Central memory CD4-positive, alpha-beta T cell (primary cell): ENCODE results near the gene CDH16.
"Not testable (repeated sequence)": the region's sequence is repeated elsewhere in the genome, so short reads cannot be mapped to it uniquely, and the experiment has no call there.

Experiments
- DNase-seq: peaks from one replicate; pipeline ENCODE4 v3.0.0; 2022
- total RNA-seq, 3 experiments: gene quantifications; one replicate each; lab custom pipeline; 2026; lab: John Stamatoyannopoulos, UW

Gene CDH16, protein sequence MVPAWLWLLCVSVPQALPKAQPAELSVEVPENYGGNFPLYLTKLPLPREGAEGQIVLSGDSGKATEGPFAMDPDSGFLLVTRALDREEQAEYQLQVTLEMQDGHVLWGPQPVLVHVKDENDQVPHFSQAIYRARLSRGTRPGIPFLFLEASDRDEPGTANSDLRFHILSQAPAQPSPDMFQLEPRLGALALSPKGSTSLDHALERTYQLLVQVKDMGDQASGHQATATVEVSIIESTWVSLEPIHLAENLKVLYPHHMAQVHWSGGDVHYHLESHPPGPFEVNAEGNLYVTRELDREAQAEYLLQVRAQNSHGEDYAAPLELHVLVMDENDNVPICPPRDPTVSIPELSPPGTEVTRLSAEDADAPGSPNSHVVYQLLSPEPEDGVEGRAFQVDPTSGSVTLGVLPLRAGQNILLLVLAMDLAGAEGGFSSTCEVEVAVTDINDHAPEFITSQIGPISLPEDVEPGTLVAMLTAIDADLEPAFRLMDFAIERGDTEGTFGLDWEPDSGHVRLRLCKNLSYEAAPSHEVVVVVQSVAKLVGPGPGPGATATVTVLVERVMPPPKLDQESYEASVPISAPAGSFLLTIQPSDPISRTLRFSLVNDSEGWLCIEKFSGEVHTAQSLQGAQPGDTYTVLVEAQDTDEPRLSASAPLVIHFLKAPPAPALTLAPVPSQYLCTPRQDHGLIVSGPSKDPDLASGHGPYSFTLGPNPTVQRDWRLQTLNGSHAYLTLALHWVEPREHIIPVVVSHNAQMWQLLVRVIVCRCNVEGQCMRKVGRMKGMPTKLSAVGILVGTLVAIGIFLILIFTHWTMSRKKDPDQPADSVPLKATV
- 0 reads per million in 3 experiments for total RNA-seq

DNA sequence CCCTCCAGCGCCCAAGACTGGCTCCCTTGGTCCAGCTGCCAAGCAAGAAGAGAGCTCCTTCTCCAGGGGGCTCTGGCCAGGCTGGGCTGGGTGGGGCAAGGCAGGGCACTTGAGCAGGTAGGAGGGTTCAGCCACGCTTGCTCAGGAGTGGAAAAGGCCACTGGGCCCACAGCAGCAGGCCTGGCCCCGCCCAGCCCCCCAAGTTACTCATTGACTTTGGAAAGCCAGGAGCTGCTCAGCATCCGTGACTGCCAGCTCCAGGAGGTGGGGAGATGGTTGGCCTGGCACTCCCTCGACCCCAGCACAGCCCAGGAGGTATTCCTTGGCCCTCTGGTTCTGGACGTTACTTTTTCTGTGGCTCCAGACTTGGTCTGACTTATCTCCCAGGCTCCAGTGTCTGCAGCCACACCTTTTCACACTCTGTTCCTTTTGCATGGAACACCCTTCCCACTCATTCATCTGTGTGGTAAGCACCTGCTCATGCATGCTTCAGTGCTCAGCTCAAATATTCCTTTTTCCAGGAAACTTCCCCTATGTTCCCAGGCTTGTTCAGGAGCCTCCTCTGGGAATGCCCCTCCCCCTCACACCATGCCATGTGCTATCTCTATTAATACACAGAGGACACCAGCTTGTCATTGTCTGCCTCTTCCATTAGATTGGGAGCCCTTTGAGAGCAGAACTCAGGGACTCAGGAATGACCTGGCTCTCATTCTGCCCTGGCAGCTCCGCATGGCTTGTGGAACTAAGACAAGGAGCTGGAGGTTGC, at the start of gene CDH16:
TSS of gene CDH16 (minus strand) at position 83 of the 766 bp plus-strand sequence. CDS start 820 bp downstream, outside the sequence.
- DNase-seq: no peak

DNA sequence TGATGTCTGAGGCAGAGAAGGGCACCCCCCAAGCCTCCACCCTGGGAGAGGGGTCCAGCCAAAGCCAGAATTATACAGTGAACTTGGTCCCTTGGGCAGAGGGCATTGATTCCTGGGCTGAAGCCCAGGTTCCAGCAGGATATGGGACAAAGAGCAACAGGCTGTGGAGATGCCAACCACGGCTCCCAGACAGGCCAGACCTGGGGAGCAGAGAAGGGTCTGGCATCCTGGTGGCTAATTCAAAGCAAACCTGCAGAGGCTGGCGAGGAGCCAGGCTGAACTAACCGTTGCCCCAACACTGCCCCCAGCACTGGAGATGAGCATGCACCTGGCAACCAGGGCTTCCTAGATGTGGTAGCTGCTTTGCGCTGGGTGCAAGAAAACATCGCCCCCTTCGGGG, 45.4 kb upstream of the CDH16 start:
- DNase-seq: no peak

DNA sequence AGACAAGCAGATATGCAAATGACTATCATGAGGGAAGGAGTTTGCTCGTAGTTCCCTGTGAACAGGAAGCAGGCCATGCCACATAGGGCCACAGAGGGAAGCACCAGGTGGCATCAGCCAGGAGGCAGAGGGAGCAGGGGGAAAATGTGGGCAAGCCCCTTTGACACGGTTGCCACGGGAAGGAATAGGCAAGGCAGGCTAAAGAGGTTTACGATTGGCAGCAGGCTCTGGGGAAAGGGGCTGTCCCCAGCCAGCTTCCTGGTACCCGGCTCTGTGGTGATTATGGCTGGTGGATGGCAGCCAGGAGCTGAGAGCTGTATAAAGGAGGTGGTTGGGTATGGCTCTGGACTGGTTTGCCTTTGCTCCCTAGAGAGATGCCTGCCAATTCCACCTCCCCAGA, 43.2 kb upstream of the CDH16 start:
- no peak for DNase-seq

DNA sequence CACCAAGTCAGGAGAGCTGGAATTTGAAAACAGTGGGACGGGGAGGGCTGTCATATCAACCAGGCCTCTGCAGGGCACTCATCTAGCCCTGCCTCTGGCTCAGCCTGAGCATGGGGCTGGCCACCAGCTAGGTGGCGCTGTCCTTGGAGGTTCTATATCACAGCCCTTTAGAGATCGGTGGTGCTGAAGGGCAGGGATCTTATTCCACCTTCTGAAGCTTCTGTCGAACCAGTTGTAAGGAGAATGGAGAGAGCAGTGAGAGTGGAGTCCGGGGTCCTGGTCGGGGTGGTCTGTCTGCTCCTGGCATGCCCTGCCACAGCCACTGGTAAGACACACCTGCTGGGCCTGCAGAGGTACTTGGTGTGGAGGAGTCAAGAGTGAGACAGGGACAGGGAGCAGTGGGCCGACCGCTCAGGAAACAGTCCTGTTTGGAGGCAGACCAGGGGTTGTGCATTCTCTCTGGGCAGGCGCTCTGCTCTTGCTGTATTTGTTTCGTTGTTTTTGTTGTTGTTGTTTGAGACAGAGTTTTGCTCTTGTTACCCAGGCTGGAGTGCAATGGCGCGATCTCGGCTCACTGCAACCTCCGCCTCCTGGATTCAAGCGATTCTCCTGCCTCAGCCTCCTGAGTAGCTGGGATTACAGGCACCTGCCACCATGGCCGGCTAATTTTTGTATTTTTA, 42.5 kb upstream of the CDH16 start, which contains the start of gene CES3:
TSS of gene CES3 (plus strand) at position 202 of the 680 bp plus-strand sequence. CDS start at position 244, 42 bp downstream.
- peak; percentile 33 for DNase-seq

DNA sequence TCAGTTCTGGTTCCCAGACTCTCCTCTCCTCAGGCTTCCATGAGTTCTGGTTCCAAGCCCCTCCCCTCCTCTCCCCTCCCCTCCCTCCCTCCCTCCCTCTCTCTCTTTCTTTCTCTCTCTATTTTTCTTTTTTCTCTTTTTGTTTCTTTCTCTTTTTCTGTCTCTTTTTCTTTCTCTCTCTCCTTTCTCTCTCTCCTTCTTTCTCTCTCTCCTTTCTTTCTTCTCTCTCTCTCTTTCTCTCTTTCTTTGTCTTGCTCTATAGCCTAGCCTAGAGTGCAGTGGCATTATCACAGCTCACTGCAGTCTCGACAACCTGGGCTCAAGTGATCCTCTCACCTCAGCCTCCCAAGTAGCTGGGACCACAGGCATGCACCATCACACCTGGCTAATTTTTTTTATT, 41.6 kb upstream of the CDH16 start:
- DNase-seq: no peak

DNA sequence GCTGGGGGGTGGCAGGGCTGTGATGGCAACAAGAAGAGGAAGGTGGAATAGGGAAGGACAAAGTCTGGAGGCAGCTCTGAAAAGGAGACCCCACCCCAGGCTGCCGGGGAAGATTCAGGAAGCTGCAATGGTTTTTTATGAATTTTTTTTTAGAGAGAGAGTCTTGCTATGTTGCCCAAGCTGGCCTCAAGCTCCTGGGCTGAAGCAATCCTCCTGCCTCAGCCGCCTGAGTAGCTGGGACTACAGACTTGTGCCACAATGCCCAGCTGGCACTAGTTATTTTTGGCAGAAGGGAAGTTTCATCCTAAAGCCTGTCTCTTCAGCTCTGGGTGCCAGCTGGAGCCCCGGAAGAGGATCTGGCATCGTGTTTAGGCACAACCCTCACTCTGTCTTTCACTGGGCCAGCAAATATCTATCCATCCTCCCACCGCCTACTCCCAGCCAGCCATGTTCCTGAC, 41.0 kb upstream of the CDH16 start:
- no peak for DNase-seq

DNA sequence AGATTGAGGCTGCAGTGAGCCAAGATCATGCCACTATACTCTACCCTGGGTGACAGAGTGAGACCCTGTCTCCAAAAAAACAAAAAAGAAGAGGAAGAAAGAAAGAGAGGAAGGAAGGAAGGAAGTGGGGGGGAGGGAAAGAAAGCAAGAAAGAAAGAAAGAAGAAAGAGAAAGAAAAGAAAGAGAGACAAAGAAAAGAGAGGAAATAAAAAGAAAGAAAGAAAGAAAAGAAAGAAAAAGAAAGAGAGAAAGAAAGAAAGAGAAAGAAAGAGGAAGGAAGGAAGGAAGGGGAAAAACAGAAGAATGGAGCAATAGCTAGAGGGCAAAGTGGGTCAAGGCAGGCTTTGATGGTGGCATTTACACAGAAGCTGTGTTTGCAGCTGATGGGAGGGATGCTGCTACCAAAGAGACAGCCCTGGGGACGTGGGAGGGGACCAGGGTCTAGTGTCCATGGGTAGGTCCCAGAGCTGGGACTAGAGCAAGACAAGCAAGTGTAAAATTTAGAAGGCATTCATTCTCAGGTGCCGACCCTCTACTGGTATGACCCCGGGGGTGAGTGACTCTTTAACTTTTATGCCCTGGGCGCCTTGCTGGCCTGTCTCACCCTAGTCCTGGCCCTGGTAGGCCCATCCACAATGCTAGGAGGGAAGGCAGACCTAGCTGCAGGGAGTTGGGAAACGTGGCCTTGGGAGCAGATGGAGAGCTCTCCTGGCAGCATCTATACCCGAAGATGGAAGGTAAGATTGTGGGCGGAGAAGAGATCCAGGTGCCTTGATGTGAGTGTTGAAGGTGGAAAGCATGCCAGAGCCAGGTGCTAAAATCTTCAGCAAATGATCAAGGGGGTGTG, 40.4 kb upstream of the CDH16 start:
- DNase-seq: no peak

DNA sequence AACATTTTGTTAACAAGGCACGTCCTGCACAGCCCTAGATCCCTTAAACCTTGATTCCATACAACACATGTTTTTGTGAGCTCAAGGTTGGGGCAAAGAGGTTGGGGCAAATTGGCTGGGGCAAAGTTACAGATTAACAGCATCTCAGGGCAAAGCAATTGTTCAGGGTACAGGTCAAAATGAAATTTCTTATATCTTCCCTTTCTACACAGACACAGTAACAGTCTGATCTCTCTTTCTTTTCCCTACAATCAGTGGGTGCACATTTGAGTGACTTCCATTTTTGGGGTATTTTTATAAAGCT, 37.4 kb upstream of the CDH16 start:
- DNase-seq: not testable (repeated sequence)

DNA sequence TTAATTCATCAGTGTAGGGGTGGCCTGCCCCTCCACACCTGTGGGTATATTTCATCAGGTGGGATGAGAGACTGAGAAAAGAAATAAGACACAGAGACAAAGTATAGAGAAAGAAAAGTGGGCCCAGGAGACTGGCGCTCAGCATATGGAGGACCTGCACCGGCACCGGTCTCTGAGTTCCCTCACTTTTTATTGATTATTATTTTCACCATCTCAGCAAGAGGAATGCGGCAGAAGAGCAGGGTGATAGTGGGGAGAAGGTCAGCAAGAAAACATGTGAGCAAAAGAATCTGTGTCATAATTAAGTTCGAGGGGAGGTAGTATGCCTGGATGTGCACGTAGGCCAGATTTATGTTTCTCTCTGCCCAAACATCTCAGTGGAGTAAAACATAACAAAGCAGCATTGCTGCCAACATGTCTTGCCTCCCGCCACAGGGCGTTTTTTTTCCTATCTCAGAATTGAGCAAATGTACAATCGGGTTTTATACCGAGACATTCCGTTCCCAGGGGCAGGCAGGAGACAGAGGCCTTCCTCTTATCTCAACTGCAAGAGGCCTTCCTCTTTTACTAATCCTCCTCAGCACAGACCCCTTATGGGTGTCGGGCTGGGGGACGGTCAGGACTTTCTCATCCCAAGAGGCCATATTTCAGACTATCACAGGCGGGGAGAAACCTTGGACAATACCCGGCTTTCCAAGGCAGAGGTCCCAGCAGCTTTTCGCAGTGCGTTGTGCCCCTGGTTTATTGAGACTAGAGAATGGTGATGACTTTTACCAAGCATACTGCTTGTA, 36.9 kb upstream of the CDH16 start:
- DNase-seq: not testable (repeated sequence)

DNA sequence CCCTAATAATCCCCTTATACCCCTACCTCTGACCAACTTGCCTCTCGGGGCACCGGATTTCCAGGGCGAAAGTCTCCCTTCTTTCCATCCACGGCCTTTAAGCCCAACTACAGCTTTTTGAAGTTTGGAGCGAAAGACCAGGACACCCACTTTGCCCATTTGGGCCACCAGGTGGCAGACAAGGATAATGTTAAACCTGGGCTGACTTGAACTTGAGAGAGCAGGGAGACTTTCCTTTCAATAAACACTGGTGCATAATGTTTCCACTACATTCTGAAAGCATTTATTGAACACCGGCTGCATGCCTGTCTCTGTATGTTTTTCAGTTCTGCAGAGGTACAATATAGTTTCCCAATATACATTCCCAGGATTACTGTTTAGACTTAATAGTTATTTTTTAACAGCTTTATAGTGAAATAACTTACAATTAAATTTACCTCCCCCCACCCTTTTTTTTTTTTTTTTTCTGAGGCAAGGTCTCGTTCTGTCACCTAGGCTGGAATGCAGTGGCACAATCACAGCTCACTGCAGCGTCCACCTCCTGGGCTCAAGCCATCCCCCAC, 35.5 kb upstream of the CDH16 start:
- DNase-seq: peak; percentile 67

DNA sequence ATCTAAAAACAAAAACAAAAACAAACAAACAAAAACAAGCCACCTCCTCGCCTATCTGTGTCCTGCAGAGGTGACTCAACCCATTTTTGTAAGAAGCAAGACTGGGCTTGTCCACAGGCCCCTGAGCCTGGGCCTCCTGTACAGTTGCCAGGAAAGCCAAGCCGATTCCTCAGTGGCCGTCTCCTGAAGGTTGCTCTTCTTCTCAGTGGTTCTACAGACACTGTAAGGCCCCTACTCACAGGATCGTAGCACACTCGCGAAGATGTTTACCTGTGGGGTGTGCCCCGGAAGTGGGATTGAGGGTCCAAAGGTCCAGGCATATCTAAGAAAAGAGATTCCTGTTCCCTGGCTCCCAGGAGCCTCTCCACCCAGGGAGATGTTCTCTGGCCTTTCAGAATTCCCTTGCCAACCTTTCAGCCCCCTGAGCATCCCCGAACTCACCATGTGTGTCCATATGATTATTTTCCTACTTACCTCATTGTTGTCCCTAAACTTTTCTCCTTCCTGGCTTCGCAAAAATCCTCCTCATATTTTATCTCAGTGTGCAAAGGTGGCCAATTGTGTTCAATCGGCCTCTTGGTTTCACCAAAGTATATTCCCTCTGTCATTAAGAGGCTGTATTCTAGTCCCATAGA, 34.9 kb upstream of the CDH16 start:
- no peak for DNase-seq

DNA sequence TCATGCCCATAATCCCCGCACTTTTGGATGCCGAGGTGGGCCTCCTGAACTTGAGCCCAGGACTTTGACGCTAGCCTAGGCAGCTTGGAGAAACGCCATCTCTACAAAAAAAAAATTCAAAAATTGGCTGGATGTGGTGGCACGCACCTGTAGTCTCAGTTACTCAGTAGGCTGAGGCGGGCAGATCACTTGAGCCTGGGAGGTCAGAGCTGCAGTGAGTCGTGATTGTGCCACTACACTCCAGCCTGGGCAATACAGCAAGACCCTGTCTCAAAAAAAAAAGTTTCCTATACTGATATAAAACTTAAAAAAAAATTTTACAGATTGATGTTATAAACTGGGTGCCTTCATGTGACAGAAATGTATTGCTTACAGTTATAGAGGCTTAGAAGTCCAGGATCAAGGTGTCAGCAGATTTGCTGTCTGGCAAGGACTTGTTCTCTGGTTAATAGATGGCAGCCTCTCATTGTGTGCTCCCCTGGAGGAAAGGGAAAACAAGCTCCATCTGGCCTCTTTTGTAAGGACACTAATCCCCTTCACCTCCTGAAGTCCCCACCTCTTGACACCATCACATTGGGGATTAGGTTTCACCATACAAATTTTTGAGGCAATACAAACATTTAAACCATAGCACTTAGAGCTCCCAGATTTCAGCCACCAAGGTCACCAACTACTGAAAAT, 33.9 kb upstream of the CDH16 start:
- DNase-seq: no peak

DNA sequence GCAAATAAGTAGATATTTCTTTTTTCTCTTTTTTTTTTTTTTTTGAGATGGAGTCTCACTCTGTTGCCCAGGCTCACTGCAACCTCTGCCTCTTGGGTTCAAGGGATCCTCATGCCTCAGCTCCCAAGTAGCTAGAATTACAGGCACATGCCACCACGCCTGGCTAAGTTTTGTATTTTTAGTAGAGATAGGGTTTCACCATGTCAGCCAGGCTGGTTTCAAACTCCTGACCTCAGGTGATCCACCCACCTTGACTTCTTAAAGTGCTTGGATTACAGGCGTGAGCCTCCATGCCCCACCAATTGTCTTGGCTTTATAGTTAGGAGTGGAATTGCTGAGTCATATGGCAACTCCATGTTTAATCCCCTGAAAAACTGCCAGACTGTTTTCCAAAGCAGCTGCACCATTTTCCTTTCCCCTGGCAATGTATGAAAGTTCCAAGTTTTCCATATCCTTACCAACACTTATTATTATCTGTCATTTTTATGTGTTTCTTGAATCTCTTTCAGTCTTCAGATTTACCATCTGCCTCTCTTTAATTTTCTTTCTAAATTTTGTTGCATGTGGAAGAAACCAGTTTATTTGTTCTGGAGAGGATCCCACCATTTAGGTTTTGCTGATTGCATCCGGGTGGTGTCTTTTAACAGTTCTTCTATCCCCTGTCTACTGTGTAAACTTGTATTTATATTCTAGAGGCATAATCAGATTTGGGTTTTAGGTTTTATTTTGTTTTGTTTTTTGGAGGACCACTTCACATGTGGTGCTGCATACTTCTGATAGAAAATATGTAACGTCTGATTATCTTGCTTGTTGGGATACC, 32.5 kb upstream of the CDH16 start:
- DNase-seq: no peak

DNA sequence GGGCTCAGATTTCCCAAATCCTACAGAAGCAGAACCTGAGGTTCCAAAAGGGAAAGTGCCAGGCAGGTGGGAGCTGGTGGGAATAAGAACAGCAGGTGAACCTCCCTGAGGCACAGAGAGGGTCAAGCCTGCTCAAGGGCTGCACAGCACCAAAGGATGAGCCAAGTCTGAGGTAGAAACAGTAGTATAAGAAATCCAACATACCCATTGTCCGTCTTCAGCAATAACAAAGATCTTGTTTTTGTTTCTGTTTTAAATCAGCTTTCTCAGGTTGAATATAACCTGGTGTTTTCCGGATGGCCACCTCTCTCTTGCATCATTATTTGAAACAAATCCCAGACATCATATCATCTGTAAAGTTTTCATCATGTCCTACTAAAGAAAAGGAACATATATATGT, 31.8 kb upstream of the CDH16 start:
- DNase-seq: no peak

DNA sequence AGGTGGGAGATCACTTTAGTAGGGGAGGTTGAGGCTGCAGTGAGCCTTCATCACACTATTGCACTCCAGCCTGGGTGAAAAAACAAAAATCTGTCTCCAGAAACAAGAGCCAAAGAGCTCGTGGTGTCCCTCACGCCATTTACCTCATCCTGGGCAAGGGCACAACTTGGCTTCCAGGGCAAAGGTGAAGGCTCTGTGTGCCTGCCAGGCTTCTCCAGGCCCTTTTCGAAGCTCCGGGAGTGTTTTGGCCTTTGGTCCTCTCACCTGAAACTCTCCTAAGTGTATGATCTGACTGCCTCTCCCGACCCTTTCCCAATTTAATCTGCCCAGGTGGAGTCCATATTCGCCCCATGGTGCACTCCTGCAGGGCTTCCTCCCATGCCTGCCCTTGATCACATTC, 30.8 kb upstream of the CDH16 start:
- no peak for DNase-seq

DNA sequence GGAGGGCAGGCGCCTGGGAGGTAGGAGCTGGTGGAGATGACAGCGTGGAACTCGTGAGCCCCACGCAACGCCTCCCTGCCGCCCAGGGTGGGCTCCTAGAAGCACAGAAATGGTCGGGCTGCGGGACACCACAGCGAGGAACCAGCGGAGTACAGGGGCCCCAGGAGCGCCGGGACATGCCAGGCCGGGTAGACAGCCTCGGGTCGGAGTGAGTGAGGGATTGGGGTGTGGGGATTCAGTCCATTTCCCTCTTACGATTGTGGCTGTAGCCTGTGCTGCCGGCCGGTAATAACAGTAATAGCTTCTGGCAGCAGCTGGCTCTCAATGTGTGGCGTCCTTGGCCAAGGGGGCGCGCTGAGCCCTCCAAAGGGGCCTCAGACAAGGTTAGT, 30.1 kb upstream of the CDH16 start:
- no peak for DNase-seq

DNA sequence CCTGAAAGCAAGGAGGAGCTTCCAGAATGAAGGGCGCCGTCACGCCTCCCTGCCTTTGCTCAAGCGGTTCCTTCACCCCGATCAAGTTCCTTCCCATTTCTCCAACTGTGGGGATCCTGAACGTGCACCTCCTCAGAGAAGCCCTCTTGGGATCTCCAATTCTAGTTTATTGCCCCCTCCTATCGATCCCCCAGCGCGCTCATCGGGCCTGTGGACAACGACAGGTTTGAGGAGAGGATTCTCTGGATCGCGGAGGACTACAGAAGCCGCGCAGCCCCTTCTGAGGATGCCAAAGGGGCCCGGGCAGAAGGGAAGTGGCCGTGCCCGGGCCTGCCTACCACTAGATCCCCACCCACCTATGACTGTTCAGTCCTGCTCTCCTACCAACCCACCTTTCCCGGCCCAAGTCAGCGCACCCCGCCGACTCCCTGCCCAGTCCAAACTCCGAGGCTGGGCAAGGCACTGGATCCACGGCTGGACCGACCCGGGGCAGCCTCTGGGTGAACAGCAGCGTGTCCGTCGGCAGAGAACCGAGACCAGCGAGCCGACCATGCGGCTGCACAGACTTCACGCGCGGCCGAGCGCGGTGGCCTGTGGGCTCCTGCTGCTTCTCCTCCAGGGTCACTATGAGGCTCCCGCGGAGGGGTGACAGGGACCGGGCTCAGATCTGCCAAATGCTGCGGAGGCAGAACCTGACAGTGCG, 29.6 kb upstream of the CDH16 start:
- no peak for DNase-seq
